Astrocyte (in vitro differentiated cells and primary cell): Measurements from ENCODE around the gene CHST11. TPM values are rescaled to one million over a fixed set of nuclear protein-coding genes. Genes with fewer than 3 reads are reported as not detected.

ENCODE experiments used
- DNase-seq: peaks from one replicate; pipeline ENCODE4 v3.0.0-alpha.2; 2010; ENCODE audit warnings: low read depth
- FAIRE-seq: peaks from 2 replicates; lab custom pipeline; 2011; peaks lifted over from hg19 to GRCh38; lab: Jason Lieb, UNC
- H2AFZ ChIP-seq: 2 replicates; pipeline ENCODE4 v1.6.0; 2012; ENCODE audit warnings: low read depth, low read length, inconsistent platforms
- H3K27ac ChIP-seq: 2 replicates; pipeline ENCODE4 v1.5.1; 2011; ENCODE audit warnings: low read depth, low read length, inconsistent platforms
- H3K27me3 ChIP-seq: 2 replicates; pipeline ENCODE4 v1.6.0; 2011; ENCODE audit warnings: low read length, inconsistent platforms; ENCODE audit not compliant: insufficient read depth
- H3K36me3 ChIP-seq: 2 replicates; pipeline ENCODE4 v1.5.1; 2011; ENCODE audit warnings: low read length, inconsistent platforms; ENCODE audit not compliant: insufficient read depth
- H3K4me1 ChIP-seq: 2 replicates; pipeline ENCODE4 v1.5.1; 2011; ENCODE audit warnings: low read length, inconsistent platforms; ENCODE audit not compliant: insufficient read depth
- H3K4me2 ChIP-seq: 2 replicates; pipeline ENCODE4 v1.6.0; 2012; ENCODE audit warnings: low read length, inconsistent platforms
- H3K4me3 ChIP-seq: 2 replicates; pipeline ENCODE4 v1.5.1; 2011; ENCODE audit warnings: low read depth, mild to moderate bottlenecking, low read length, inconsistent platforms; ENCODE audit not compliant: insufficient read depth
- H3K79me2 ChIP-seq: 2 replicates; pipeline ENCODE4 v1.6.0; 2012; ENCODE audit warnings: mild to moderate bottlenecking, low read length, inconsistent platforms; ENCODE audit not compliant: insufficient read depth
- H3K9ac ChIP-seq: 2 replicates; pipeline ENCODE4 v1.6.0; 2012; ENCODE audit warnings: mild to moderate bottlenecking, low read length, inconsistent platforms
- H3K9me3 ChIP-seq: 2 replicates; pipeline ENCODE4 v1.5.1; 2012; ENCODE audit warnings: low read depth, mild to moderate bottlenecking, low read length, inconsistent platforms; ENCODE audit not compliant: insufficient read depth
- H4K20me1 ChIP-seq: 2 replicates; pipeline ENCODE4 v1.6.0; 2012; ENCODE audit warnings: low read length, inconsistent platforms; ENCODE audit not compliant: insufficient read depth
- H3K27ac Mint-ChIP-seq: one replicate; pipeline ENCODE4 v1.8.0; 2021; ENCODE audit warnings: mild to moderate bottlenecking, mixed read lengths; ENCODE audit not compliant: unreplicated experiment
- H3K27me3 Mint-ChIP-seq: one replicate; pipeline ENCODE4 v1.8.0; 2021; ENCODE audit warnings: low read depth, mixed read lengths; ENCODE audit not compliant: unreplicated experiment
- H3K36me3 Mint-ChIP-seq: one replicate; pipeline ENCODE4 v1.8.0; 2021; ENCODE audit warnings: low read depth, mixed read lengths; ENCODE audit not compliant: unreplicated experiment
- H3K4me1 Mint-ChIP-seq: one replicate; pipeline ENCODE4 v1.8.0; 2021; ENCODE audit warnings: low read depth, mixed read lengths; ENCODE audit not compliant: unreplicated experiment
- H3K4me3 Mint-ChIP-seq: one replicate; pipeline ENCODE4 v1.8.0; 2021; ENCODE audit warnings: mild to moderate bottlenecking, moderate library complexity, mixed read lengths; ENCODE audit not compliant: unreplicated experiment
- H3K9me3 Mint-ChIP-seq: one replicate; pipeline ENCODE4 v1.8.0; 2021; ENCODE audit warnings: mild to moderate bottlenecking, mixed read lengths; ENCODE audit not compliant: unreplicated experiment
- EZH2 ChIP-seq: IDR thresholded peaks from 2 replicates; pipeline ENCODE4 v1.6.1; 2012; ENCODE audit warnings: mild to moderate bottlenecking, low read length, inconsistent platforms; ENCODE audit not compliant: insufficient read depth
- total RNA-seq: library from RNA; stranded (reverse); gene quantifications from 2 replicates; pipeline ENCODE4 v1.2.1, GENCODE V29; 2021
- TF ChIP-seq, protein P1 (sequence below): IDR thresholded peaks from 2 replicates; pipeline ENCODE4 v1.5.1; 2011; ENCODE audit warnings: low read depth, mild to moderate bottlenecking, inconsistent platforms, low read length, moderate library complexity; ENCODE audit not compliant: insufficient read depth

The CHST11 gene
- total RNA-seq, 1 donor from 2014 or later: 30.2 TPM

DNA sequence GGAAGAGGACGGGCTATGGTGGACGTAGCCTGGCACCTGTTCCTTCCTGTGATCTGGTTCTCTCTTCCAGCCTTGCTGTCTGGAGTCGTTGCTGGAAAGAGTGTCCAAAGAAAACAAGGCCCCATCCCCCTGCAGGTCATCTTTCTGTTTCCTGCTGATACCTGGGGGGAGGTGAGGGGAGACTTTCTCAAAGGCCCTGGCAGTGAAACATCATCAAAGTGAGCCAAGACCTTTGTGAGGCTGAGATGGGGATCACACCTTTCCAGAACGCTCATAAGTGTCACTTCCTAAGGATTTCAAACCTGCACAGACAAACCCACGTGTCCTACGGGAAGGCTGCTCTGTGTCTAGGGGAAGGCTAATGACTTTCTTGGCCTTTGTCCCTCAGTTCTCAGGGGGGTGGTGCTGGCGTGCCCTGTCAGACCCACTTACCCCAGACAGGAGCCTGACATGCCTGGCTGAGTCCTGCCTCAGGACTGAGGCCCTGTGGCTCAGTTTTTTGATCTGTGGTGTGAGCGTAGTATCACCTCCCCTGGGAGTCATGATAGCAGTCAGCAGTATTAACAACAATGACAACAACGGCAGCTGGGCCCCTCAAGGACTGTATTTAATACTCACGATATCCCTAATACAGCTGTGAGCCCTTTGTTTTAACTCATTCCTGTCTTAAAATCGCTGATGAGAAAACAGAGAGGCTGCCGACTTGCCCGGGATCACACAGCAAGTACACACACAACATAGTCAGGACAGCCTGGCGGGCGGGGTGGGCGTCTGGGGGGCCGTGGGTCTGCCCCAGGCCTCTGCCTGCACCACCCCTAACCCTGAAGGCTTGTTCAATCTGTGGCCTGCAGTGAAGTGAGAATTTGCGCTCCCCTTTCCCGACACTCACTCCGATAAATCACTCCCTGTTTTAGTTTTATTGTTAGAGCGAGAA is 266.1 kb downstream of the CHST11 start:
- H3K4me1 ChIP-seq: peaks cover 16% of the 10 kb centered on the region
- no peaks in the 10 kb centered on the region for H3K9me3 ChIP-seq
- Mint-ChIP-seq H3K36me3 (peaks cover 6% of the 10 kb centered on the region), H3K9me3 (no peaks in the 10 kb centered on the region), H3K4me1 (peaks cover 12% of the 10 kb centered on the region), H3K27me3 (no peaks in the 10 kb centered on the region), H3K27ac (no peak overlapping the region), H3K4me3 (no peak overlapping the region)
- no peak overlapping the region for H3K27ac ChIP-seq
- no peaks in the 10 kb centered on the region for H3K79me2 ChIP-seq
- H3K9ac ChIP-seq: no peak overlapping the region
- H4K20me1 ChIP-seq: peaks cover 76% of the 10 kb centered on the region
- no peak overlapping the region for H3K4me3 ChIP-seq
- no peak overlapping the region for H3K4me2 ChIP-seq
- no peak overlapping the region for H2AFZ ChIP-seq
- FAIRE-seq (no peak), DNase-seq (no peak)
- no peaks in the 10 kb centered on the region for H3K27me3 ChIP-seq
- H3K36me3 ChIP-seq: no peaks in the 10 kb centered on the region
- TF ChIP-seq EZH2: no peak
- TF ChIP-seq, protein P1, sequence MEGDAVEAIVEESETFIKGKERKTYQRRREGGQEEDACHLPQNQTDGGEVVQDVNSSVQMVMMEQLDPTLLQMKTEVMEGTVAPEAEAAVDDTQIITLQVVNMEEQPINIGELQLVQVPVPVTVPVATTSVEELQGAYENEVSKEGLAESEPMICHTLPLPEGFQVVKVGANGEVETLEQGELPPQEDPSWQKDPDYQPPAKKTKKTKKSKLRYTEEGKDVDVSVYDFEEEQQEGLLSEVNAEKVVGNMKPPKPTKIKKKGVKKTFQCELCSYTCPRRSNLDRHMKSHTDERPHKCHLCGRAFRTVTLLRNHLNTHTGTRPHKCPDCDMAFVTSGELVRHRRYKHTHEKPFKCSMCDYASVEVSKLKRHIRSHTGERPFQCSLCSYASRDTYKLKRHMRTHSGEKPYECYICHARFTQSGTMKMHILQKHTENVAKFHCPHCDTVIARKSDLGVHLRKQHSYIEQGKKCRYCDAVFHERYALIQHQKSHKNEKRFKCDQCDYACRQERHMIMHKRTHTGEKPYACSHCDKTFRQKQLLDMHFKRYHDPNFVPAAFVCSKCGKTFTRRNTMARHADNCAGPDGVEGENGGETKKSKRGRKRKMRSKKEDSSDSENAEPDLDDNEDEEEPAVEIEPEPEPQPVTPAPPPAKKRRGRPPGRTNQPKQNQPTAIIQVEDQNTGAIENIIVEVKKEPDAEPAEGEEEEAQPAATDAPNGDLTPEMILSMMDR: no peak

DNA sequence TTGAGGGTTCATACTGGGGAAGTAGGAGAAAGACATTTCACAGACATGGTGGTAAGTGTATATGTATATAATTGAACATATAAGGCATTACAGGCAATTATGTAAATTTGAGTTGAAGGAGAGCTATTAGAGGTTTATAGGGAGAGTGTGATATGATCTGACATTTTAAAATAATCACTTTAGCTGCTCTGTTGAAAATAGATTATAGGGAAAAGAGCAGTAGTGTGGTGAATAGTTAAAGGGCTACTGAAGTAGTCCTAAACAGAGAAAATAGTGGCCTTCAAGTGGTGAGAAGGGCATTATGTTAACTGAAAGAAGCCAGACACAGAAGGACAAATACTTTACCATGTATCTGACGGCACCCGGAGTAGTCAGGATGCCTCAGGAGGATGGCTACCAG is 267.1 kb downstream of the CHST11 start:
- TF ChIP-seq, protein P1: no peak
- no peak for TF ChIP-seq EZH2
- DNase-seq (no peak), FAIRE-seq (no peak)
- H3K79me2 ChIP-seq: no peaks in the 10 kb centered on the region
- H3K4me3 ChIP-seq: no peak overlapping the region
- Mint-ChIP-seq H3K4me3 (no peak overlapping the region), H3K27ac (no peak overlapping the region), H3K4me1 (peaks cover 20% of the 10 kb centered on the region), H3K36me3 (peaks cover 6% of the 10 kb centered on the region), H3K27me3 (no peaks in the 10 kb centered on the region), H3K9me3 (no peaks in the 10 kb centered on the region)
- H3K36me3 ChIP-seq: no peaks in the 10 kb centered on the region
- no peak overlapping the region for H3K9ac ChIP-seq
- H3K9me3 ChIP-seq: no peaks in the 10 kb centered on the region
- H3K4me2 ChIP-seq: no peak overlapping the region
- peaks cover 66% of the 10 kb centered on the region for H4K20me1 ChIP-seq
- no peaks in the 10 kb centered on the region for H3K27me3 ChIP-seq
- H3K4me1 ChIP-seq: peaks cover 16% of the 10 kb centered on the region
- no peak overlapping the region for H3K27ac ChIP-seq
- no peak overlapping the region for H2AFZ ChIP-seq
